NCI-H2196 treated with DMSO at 0.1 percent for 48 hours (cell line): ENCODE data around the gene FNDC11.

Experiments
- DNase-seq: peaks from one replicate; lab custom pipeline; 2025; ENCODE audit not compliant: unreplicated experiment; lab: John Stamatoyannopoulos, UW

FNDC11 gene

GRCh38 chr20:63578224-63579016 lies 24.5 kb downstream of the FNDC11 start:
- DNase-seq = no peak

GRCh38 chr20:63579017-63579694 lies 25.2 kb downstream of the FNDC11 start:
- no peak for DNase-seq

GRCh38 chr20:63580796-63581461 lies 27.0 kb downstream of the FNDC11 start:
- no peak for DNase-seq

GRCh38 chr20:63582382-63583063 lies 28.6 kb downstream of the FNDC11 start:
- no peak for DNase-seq

- no peak for DNase-seq
Observed at GRCh38 chr20:63585616-63586565, 31.9 kb downstream of the FNDC11 start.

- DNase-seq = no peak
Observed at GRCh38 chr20:63586797-63587196, 32.8 kb downstream of the FNDC11 start.

GRCh38 chr20:63587256-63587655 lies 33.3 kb downstream of the FNDC11 start:
- DNase-seq = no peak

- no peak for DNase-seq
Observed at GRCh38 chr20:63587776-63588591, 34.0 kb downstream of the FNDC11 start.

- DNase-seq = no peak
Observed at GRCh38 chr20:63588641-63589041, 34.7 kb downstream of the FNDC11 start.

- no peak for DNase-seq
Observed at GRCh38 chr20:63589261-63590217, 35.6 kb downstream of the FNDC11 start.

GRCh38 chr20:63590218-63591146 lies 36.5 kb downstream of the FNDC11 start:
- no peak for DNase-seq

- no peak for DNase-seq
Observed at GRCh38 chr20:63591147-63591533, 37.2 kb downstream of the FNDC11 start.

GRCh38 chr20:63591786-63592355 lies 37.9 kb downstream of the FNDC11 start:
- no peak for DNase-seq

- DNase-seq = no peak
Observed at GRCh38 chr20:63592661-63593060, 38.7 kb downstream of the FNDC11 start.

GRCh38 chr20:63594043-63594561 lies 40.1 kb downstream of the FNDC11 start:
- DNase-seq = no peak

- no peak for DNase-seq
Observed at GRCh38 chr20:63595416-63596127, 41.6 kb downstream of the FNDC11 start.
